Astrocyte of the hippocampus (primary cell): ENCODE measurements around the gene CTIF.

Experiments
- DNase-seq: peaks from one replicate; pipeline ENCODE4 v3.0.0; 2011; ENCODE audit warnings: low read depth, low spot score

CTIF gene

GRCh38 chr18:48533340-48534070 is 5.3 kb upstream of the CTIF start:
- DNase-seq, result no peak

- no peak for DNase-seq
These were observed 4.5 kb upstream of the CTIF start for GRCh38 chr18:48534364-48534763.

GRCh38 chr18:48535956-48536355 is 2.9 kb upstream of the CTIF start:
- DNase-seq, result no peak

GRCh38 chr18:48536516-48536915 is 2.3 kb upstream of the CTIF start:
- no peak for DNase-seq

GRCh38 chr18:48539406-48540250 is 797 bp downstream of the CTIF start:
- peak; percentile 75 for DNase-seq

GRCh38 chr18:48540251-48541025 is 1.6 kb downstream of the CTIF start:
- DNase-seq, result peak; percentile 81

- DNase-seq, result peak; percentile 95
These were observed 2.4 kb downstream of the CTIF start for GRCh38 chr18:48541026-48541746.

GRCh38 chr18:48541747-48542400 is 3.0 kb downstream of the CTIF start:
- DNase-seq, result no peak

- DNase-seq, result peak; percentile 16
These were observed 3.8 kb downstream of the CTIF start for GRCh38 chr18:48542513-48543181.

- DNase-seq, result peak; percentile 67
These were observed 4.4 kb downstream of the CTIF start for GRCh38 chr18:48543228-48543627.

GRCh38 chr18:48544116-48544515 is 5.3 kb downstream of the CTIF start:
- no peak for DNase-seq

GRCh38 chr18:48544661-48545415 is 6.0 kb downstream of the CTIF start:
- no peak for DNase-seq

- peak; percentile 79 for DNase-seq
These were observed 7.0 kb downstream of the CTIF start for GRCh38 chr18:48545757-48546321.

GRCh38 chr18:48546396-48546795 is 7.6 kb downstream of the CTIF start:
- peak; percentile 59 for DNase-seq

GRCh38 chr18:48547531-48547981 is 8.7 kb downstream of the CTIF start:
- DNase-seq, result no peak

GRCh38 chr18:48548011-48548771 is 9.4 kb downstream of the CTIF start:
- peak; percentile 87 for DNase-seq

- no peak for DNase-seq
These were observed 10.1 kb downstream of the CTIF start for GRCh38 chr18:48548921-48549320.

- no peak for DNase-seq
These were observed 11.4 kb downstream of the CTIF start for GRCh38 chr18:48550101-48550729.
